Tibial artery (tissue), 4 donors: Measurements from ENCODE around the gene FFAR1.

Source experiments
- DNase-seq, 2 donors: peaks; one replicate each; pipeline ENCODE4 v3.0.0-alpha.2; 2019
- H3K27ac ChIP-seq, 2 donors: fragments of 200-600 bp; sonication (generic) in 1 of 2; 1 replicate in 1 of 2; 2 replicates in 1 of 2; pipeline ENCODE4 v1.5.1; 2018 to 2019; ENCODE audit warnings: mild to moderate bottlenecking in 1 of 2
- H3K27me3 ChIP-seq, 2 donors: fragments of 200-600 bp; sonication (generic) in 1 of 2; one replicate each; pipeline versions ENCODE4 v1.5.1 to v1.6.0; 2016 to 2019
- H3K36me3 ChIP-seq, 3 donors: fragments of 200-600 bp; sonication (generic) in 2 of 3; one replicate each; pipeline ENCODE4 v1.5.1; 2016 to 2019; ENCODE audit warnings: mild to moderate bottlenecking in 2 of 3
- H3K4me1 ChIP-seq, 4 donors: fragments of 200-600 bp; sonication (generic) in 2 of 4; 1 replicate in 3 of 4; 2 replicates in 1 of 4; pipeline ENCODE4 v1.5.1; 2016 to 2019
- H3K4me3 ChIP-seq, 2 donors: fragments of 200-600 bp; sonication (generic) in 1 of 2; 1 replicate in 1 of 2; 2 replicates in 1 of 2; pipeline ENCODE4 v1.5.1; 2018 to 2019; ENCODE audit warnings: mild to moderate bottlenecking in 2 of 2
- H3K9me3 ChIP-seq, 3 donors: fragments of 200-600 bp; sonication (generic) in 1 of 3; one replicate each; pipeline ENCODE4 v1.5.1; 2016 to 2019
- intact Hi-C: fragments of 100-400 bp; cut with DNase I; formaldehyde crosslinking; loops from one replicate; pipeline ENCODE4 v1.15.0; 2023; ENCODE audit warnings: low total_unique reads
- TF ChIP-seq, protein P1 (sequence below), 2 experiments: fragments of 200-600 bp in 1 of 2; fragments of 450-650 bp in 1 of 2; IDR thresholded peaks; one replicate each; pipeline ENCODE4 v1.5.1; 2017 to 2019; ENCODE audit warnings: antibody characterized with exemption in 2 of 2, mild to moderate bottlenecking in 1 of 2, moderate library complexity in 1 of 2

Gene FFAR1

DNA sequence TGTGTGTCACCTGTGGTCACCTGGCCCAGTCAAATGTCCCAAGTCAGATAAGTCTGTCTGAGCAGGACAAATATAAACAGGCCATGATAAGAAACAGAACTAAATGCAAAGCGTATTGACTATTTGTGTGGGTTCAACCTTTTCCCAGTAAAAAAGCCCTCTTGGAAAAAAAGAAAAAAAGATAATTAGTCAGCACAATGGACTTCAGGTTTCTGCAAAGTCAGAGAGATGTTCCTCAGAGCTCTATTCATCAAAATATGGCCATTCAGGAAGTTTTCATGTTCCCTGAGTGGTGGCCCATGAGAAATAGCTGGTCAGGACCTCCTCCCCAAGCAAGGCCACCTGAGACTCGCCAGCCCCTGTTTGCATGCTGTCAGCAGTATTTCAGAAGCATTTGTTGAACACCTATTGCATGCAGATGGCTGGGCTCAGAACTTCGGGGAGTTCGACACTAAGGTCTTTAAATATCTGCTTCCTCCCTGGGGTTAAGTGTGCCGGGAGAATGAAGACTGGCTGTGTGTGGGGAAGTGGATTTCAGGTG is 13.2 kb downstream of the FFAR1 start:
- no peaks in the 10 kb centered on the region for H3K36me3 ChIP-seq
- DNase-seq: no peak
- H3K4me3 ChIP-seq: no peak overlapping the region
- intact Hi-C loops: no loop called here
- no peaks in the 10 kb centered on the region for H3K9me3 ChIP-seq
- H3K27me3 ChIP-seq: peaks cover 0 to 3% of the 10 kb centered on the region in 2 donors
- H3K27ac ChIP-seq: no peak overlapping the region
- TF ChIP-seq, protein P1, sequence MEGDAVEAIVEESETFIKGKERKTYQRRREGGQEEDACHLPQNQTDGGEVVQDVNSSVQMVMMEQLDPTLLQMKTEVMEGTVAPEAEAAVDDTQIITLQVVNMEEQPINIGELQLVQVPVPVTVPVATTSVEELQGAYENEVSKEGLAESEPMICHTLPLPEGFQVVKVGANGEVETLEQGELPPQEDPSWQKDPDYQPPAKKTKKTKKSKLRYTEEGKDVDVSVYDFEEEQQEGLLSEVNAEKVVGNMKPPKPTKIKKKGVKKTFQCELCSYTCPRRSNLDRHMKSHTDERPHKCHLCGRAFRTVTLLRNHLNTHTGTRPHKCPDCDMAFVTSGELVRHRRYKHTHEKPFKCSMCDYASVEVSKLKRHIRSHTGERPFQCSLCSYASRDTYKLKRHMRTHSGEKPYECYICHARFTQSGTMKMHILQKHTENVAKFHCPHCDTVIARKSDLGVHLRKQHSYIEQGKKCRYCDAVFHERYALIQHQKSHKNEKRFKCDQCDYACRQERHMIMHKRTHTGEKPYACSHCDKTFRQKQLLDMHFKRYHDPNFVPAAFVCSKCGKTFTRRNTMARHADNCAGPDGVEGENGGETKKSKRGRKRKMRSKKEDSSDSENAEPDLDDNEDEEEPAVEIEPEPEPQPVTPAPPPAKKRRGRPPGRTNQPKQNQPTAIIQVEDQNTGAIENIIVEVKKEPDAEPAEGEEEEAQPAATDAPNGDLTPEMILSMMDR (IDR thresholded peaks at IDR 0.05): no peak
- no peaks in the 10 kb centered on the region for H3K4me1 ChIP-seq

DNA sequence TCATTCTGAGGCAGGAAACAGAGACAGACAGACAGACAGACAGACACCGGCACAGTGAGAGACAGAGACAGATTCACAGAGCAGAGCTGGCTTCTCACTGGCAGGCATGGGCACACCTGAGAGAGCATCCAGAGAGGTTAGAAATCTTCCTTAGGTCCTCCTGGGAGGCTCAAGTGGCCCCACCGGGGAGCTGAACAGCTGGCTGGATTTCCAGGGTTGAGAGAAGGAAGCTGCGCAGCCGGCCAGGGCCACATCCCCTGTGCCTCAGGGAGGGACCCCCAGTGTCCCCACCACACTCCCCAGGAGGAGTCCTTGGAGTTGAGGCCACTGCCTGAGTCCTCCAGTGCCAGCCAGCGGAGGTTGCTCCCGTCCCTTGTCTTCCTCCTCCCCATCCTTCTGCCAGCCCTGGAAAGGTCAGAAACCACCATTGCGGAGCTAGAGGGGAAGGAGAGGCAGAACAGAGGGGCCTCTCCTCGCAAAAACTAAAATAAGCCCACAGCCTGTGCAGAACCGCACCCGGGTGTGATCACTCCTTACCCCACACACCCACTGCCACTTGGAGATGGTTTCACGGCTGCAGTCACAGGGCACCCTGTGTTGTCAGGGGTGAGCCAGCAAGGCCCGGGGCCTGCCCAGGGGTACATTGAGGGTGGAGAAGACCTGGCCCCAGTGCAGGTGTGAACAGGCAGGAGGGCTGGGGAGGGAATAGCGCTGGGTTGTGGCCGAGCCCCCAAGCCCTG is 14.7 kb downstream of the FFAR1 start:
- TF ChIP-seq, protein P1 (IDR thresholded peaks at IDR 0.05): no peak
- Histone ChIP-seq H3K4me1 (no peaks in the 10 kb centered on the region), H3K36me3 (no peaks in the 10 kb centered on the region), H3K27ac (no peak overlapping the region), H3K27me3 (peaks cover 0 to 3% of the 10 kb centered on the region in 2 donors), H3K9me3 (no peaks in the 10 kb centered on the region), H3K4me3 (no peak overlapping the region)
- intact Hi-C loops: no loop called here
- no peak for DNase-seq

DNA sequence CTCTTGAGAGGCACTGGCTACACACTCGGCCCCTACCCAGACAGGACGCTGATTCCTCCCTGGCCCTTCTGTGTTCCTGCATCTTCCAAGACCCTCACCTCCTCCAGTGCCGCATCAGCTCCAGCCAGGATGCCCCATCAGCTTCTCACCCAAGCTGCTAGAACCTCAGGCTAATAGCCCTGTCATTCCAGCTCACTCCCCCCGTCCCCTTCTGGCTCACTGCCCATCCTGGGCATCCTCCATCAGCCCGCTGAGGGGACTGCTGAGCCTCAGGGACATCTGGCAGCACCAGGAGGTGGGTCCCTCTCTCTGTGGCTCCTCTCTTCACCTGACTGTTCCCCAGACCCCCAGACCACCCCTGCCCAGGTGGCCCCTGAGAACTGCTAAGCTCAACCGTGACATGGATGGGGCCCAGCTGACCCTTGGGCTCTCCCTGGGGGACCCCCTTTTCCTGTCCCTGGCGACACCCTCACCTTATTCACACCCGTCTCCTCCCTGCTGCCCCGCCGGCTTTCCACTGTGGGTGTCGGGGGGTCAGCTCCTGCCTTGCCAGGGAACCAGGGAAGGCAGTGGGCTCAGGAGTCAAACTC is 15.4 kb downstream of the FFAR1 start:
- intact Hi-C loops: no loop called here
- H3K27me3 ChIP-seq: peaks cover 0 to 3% of the 10 kb centered on the region in 2 donors
- no peak overlapping the region for H3K27ac ChIP-seq
- no peak overlapping the region for H3K4me3 ChIP-seq
- H3K9me3 ChIP-seq: no peaks in the 10 kb centered on the region
- DNase-seq: no peak
- H3K4me1 ChIP-seq: no peaks in the 10 kb centered on the region
- H3K36me3 ChIP-seq: no peaks in the 10 kb centered on the region
- TF ChIP-seq, protein P1 (IDR thresholded peaks at IDR 0.05): no peak

DNA sequence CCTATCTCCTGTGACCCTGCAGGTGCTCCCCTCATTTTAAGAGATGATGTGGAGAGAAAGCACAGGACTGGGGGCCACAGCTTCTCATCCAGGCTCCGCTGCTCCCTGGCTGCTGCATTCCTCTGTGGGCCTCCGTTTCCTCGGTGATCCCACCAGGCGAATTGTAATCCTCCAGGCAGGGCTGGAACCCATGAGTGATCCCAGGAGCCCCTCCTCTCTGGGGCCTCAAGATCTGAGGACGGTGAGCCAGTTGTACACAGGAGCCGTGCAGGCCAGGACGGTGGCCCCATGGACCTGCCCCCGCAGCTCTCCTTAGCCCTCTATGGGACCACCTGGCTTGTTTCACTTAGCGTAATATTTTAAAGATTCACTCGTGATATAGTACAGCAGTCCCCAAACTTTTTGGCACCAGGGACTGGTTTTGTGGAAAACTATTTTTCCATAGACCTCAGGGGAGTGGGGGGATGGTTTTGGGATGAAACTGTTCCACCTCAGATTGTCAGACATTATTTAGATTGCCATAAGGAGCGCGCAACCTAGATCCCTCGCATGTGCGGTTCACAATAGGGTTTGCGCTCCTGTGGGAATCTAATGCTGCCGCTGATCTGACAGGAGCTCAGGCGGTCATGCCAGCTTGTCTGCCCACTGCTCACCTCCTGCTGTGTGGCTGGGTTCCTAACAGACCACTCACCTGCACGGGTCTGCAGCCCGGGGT is 16.2 kb downstream of the FFAR1 start:
- DNase-seq: no peak
- intact Hi-C loops: no loop called here
- Histone ChIP-seq H3K27ac (no peak overlapping the region), H3K36me3 (no peaks in the 10 kb centered on the region), H3K27me3 (no peaks in the 10 kb centered on the region), H3K4me3 (no peak overlapping the region), H3K4me1 (no peaks in the 10 kb centered on the region), H3K9me3 (no peaks in the 10 kb centered on the region)
- TF ChIP-seq, protein P1 (IDR thresholded peaks at IDR 0.05): no peak

DNA sequence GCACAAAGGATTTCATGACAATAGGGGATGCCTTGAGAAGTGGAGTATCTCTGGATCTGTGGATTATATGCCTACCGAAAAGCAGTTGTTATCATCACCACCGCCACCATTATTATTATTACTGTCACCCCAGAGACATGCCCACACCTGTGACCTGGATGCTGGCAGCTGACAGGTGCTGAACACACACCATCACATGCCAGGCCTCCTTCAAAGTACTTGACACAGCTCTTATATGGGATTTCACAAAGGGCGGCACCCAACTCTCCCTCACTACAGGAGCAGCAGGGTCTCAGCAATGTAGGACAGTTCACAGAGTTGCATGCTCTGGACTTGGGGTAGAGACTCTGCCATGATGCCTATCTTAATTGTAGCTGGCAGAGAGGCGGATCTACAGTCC is 17.6 kb downstream of the FFAR1 start:
- H3K27ac ChIP-seq: no peak overlapping the region

More for the DNA sequence above, 17.6 kb downstream of the FFAR1 start:
- intact Hi-C loops: no loop called here
- no peaks in the 10 kb centered on the region for H3K27me3 ChIP-seq
- H3K4me3 ChIP-seq: no peak overlapping the region
- no peaks in the 10 kb centered on the region for H3K9me3 ChIP-seq
- DNase-seq: no peak
- no peaks in the 10 kb centered on the region for H3K36me3 ChIP-seq
- TF ChIP-seq, protein P1 (IDR thresholded peaks at IDR 0.05): no peak
- H3K4me1 ChIP-seq: no peaks in the 10 kb centered on the region
